Raji (cell line): ENCODE data around the gene ADCY2.

Experiments used
- POLR2A ChIP-seq: IDR thresholded peaks from 2 replicates; pipeline ENCODE4 v1.6.1; 2011; ENCODE audit warnings: low read depth, low read length, control low read depth; ENCODE audit not compliant: insufficient read depth

The ADCY2 gene

GRCh38 chr5:7565559-7565958 lies 169.6 kb downstream of the ADCY2 start:
- no peak for TF ChIP-seq POLR2A

- no peak for TF ChIP-seq POLR2A
Observed at GRCh38 chr5:7576023-7576715, 180.2 kb downstream of the ADCY2 start.

- no peak for TF ChIP-seq POLR2A
Observed at GRCh38 chr5:7577381-7577780, 181.4 kb downstream of the ADCY2 start.

DNA sequence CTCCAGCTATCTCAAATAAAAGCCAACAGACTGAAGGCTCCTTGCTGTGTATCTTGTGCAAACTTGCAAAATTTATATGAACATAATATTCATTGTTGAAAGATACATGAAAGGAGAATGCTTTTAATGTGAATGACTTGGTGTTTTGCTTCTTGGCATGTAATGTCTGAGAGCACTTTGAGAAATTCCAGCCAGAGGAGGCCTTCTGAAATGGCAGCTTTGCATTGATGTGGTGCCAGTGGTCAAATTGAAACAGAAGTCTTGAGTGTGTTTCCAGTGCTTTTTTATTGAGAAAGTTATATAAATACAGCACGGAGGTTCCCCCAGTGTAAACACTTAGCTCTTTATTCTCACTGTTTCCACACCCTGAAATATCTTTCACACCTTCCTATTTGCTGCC lies 182.1 kb downstream of the ADCY2 start:
- TF ChIP-seq POLR2A: no peak

DNA sequence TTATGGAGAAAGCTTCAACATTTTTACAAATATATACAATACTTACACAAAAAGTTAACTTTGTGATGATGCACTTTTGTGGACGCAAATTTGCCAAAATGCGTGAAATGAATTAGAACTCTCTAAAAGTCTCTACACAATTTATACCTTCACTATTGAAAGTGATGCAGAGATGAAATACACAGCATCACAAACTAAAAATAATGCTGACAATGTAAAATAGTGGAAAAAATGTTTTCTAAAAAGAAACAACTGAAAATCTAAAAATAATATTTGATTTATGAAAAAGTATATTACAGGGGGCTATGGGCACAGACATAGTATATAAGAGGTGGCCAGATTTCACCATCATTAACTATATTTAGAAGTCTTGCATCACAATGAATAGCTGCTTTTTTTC lies 188.8 kb downstream of the ADCY2 start:
- TF ChIP-seq POLR2A: no peak

GRCh38 chr5:7585807-7586206 lies 189.9 kb downstream of the ADCY2 start:
- TF ChIP-seq POLR2A: no peak

- no peak for TF ChIP-seq POLR2A
Observed at GRCh38 chr5:7586480-7586879, 190.5 kb downstream of the ADCY2 start.

DNA sequence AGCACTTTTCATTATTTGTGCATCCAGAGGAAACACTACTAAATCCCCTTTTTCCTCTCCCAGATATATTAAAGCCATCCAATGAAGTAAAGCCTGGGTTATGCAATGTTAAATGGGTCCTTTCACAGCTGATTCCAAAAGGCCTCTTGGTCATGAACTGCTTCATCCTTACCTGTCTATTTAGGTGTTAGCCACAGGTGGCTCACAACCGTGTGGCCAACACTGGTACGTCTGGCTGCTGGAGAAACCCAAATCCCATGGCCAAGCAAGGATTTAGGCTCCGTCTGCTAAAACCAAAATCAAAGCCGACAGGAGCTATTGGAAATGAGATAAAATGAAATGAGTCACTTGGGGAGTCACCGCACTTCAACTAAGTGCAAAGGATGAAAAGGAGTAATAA lies 193.9 kb downstream of the ADCY2 start:
- TF ChIP-seq POLR2A: no peak

- TF ChIP-seq POLR2A: no peak
Observed at GRCh38 chr5:7592910-7593309, 197.0 kb downstream of the ADCY2 start.

- no peak for TF ChIP-seq POLR2A
Observed at GRCh38 chr5:7597059-7597642, 201.2 kb downstream of the ADCY2 start.

GRCh38 chr5:7606840-7607465 lies 211.0 kb downstream of the ADCY2 start:
- no peak for TF ChIP-seq POLR2A

DNA sequence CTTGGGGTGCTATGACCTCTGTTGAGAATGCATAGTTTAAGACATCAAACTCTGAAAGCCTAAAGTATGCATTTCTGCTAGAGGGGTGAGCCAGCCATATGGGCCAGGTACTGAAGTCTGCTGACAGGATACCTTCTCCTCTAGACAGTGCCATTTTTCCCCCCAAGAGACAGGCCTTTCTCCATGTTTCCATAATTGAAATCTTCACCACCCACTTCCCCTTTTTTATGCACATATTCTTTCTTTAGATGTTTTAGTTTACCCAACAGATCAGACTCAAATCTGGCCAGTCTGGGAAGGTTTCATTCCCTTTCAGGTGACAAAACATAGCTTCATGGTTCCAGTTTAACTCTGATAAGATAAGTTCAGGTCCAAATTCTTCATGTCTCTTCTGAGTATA lies 212.8 kb downstream of the ADCY2 start:
- TF ChIP-seq POLR2A: no peak

- no peak for TF ChIP-seq POLR2A
Observed at GRCh38 chr5:7609726-7610125, 213.8 kb downstream of the ADCY2 start.

GRCh38 chr5:7610531-7611177 lies 214.7 kb downstream of the ADCY2 start:
- TF ChIP-seq POLR2A: no peak

GRCh38 chr5:7611518-7611917 lies 215.6 kb downstream of the ADCY2 start:
- no peak for TF ChIP-seq POLR2A

DNA sequence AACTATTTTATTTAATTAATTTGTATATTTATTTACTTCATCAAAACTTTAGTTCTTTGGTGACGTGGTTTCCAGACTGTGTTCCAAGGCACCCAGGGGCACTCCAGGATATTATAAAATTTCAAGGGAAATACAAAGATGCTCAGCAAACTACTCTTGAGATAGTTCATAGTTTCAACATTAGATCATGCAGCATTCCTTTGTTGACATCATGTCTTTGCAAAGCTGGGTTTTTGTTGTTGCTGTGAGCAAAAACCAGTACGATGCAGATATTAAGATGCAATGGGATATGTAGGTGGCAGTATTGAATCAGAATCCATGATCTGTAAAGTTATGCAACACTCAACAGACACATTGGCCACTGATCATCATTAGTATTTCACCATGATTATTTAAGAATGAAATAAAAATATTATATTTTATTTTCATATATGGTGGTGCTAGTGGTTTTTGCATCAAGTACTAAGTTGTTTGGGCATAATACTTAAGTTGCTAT lies 219.7 kb downstream of the ADCY2 start:
- TF ChIP-seq POLR2A: no peak
